A673 (cell line): ENCODE data around the gene RAB14. TPM values are rescaled to one million over a fixed set of nuclear protein-coding genes. Genes with fewer than 3 reads are reported as not detected.

Source experiments
- BruUV-seq: library from RNA; stranded (reverse); fragments of 400-500 nt; replicated peaks from 2 replicates; lab custom pipeline; 2021; lab: Mats Ljungman, UMichigan
- CTCF ChIA-PET: fragments of 300-600 bp; sonication (Branson Sonifier 250); formaldehyde crosslinking; loops from one replicate; lab custom pipeline; 2022; ENCODE audit warnings: antibody characterized with exemption; lab: Charles Lee
- POLR2A ChIA-PET: fragments of 300-600 bp; sonication (Branson Sonifier 250); formaldehyde crosslinking; loops from one replicate; lab custom pipeline; 2022; ENCODE audit warnings: antibody characterized with exemption; ENCODE audit not compliant: low non-redundant PET; lab: Charles Lee
- DNase-seq: peaks from one replicate; pipeline ENCODE4 v3.0.0-alpha.2; 2015; ENCODE audit warnings: low spot score
- H3K27ac ChIP-seq: fragments of 200-600 bp; sonication (generic); 2 replicates; pipeline ENCODE4 v1.5.1; 2016; ENCODE audit warnings: mixed run types, low read depth, mild to moderate bottlenecking, mixed read lengths, antibody characterized with exemption, low read length; ENCODE audit not compliant: poor library complexity, severe bottlenecking
- H3K27me3 ChIP-seq: fragments of 200-600 bp; sonication (generic); replicated peaks from 2 replicates; pipeline ENCODE4 v1.6.1; 2017; ENCODE audit warnings: mixed run types, low read depth, mild to moderate bottlenecking, mixed read lengths, antibody characterized with exemption, low read length; ENCODE audit not compliant: insufficient read depth, poor library complexity
- H3K36me3 ChIP-seq: fragments of 200-600 bp; sonication (generic); 2 replicates; pipeline ENCODE4 v1.6.1; 2016; ENCODE audit warnings: mixed run types, mild to moderate bottlenecking, mixed read lengths, antibody characterized with exemption, low read length; ENCODE audit not compliant: insufficient read depth, poor library complexity, severe bottlenecking
- H3K4me1 ChIP-seq: fragments of 200-600 bp; sonication (generic); 2 replicates; pipeline ENCODE4 v1.6.1; 2017; ENCODE audit warnings: mixed run types, mild to moderate bottlenecking, mixed read lengths, antibody characterized with exemption, low read length; ENCODE audit not compliant: insufficient read depth, poor library complexity, severe bottlenecking
- H3K4me3 ChIP-seq: fragments of 200-600 bp; sonication (generic); 2 replicates; pipeline ENCODE4 v1.5.1; 2016; ENCODE audit warnings: low read depth, mixed run types, mild to moderate bottlenecking, mixed read lengths, low read length; ENCODE audit not compliant: poor library complexity, severe bottlenecking
- H3K9me3 ChIP-seq: fragments of 200-600 bp; sonication (generic); 2 replicates; pipeline ENCODE4 v1.6.1; 2016; ENCODE audit warnings: mixed run types, low read depth, mild to moderate bottlenecking, mixed read lengths, antibody characterized with exemption, low read length; ENCODE audit not compliant: poor library complexity, severe bottlenecking
- CTCF ChIP-seq: fragments of 300-800, 200-600 bp; sonication (generic); conservative IDR thresholded peaks from 2 replicates; pipeline ENCODE4 v1.5.1; 2017; ENCODE audit warnings: low read depth, mild to moderate bottlenecking, antibody characterized with exemption, low read length, moderate library complexity, mixed read lengths
- EZH2 ChIP-seq: fragments of 200-600 bp; sonication (generic); IDR thresholded peaks from 2 replicates; pipeline ENCODE4 v1.6.1; 2017; ENCODE audit warnings: borderline replicate concordance, low read depth, mild to moderate bottlenecking, mixed read lengths, antibody characterized with exemption, low read length; ENCODE audit not compliant: poor library complexity, severe bottlenecking
- intact Hi-C: fragments of 100-400 bp; cut with micrococcal nuclease; formaldehyde crosslinking; loops from one replicate; pipeline ENCODE4 v1.10.0; 2022; ENCODE audit not compliant: unreplicated experiment
- total RNA-seq: library from RNA; stranded (reverse); gene quantifications from 2 replicates; pipeline ENCODE4 v1.2.3, GENCODE V29; 2021

The RAB14 gene
- total RNA-seq, 1 experiment from 2014 or later, result 71.9 TPM

GRCh38 chr9:121240472-121241135, 38.9 kb upstream of the RAB14 start:
- no peak for DNase-seq
- intact Hi-C loops, result no loop called here
- Histone ChIP-seq H3K4me3 (no peak overlapping the region), H3K4me1 (peaks cover 4% of the 10 kb centered on the region), H3K27ac (no peak overlapping the region), H3K9me3 (peaks cover 8% of the 10 kb centered on the region), H3K27me3 (no peaks in the 10 kb centered on the region), H3K36me3 (no peaks in the 10 kb centered on the region)
- no TSS peak for BruUV-seq
- ChIA-PET CTCF (interaction anchor here (0.6 kb wide), 1 partner anchor 10 kb away, joined by 10 read pairs; no protein-coding TSS in a partner anchor), POLR2A (no interaction called here)
- TF ChIP-seq CTCF, result no peak
- TF ChIP-seq EZH2, result no peak

- Histone ChIP-seq H3K36me3 (no peaks in the 10 kb centered on the region), H3K4me1 (peaks cover 4% of the 10 kb centered on the region), H3K27me3 (no peaks in the 10 kb centered on the region), H3K9me3 (peaks cover 8% of the 10 kb centered on the region), H3K27ac (no peak overlapping the region), H3K4me3 (no peak overlapping the region)
- intact Hi-C loops, result no loop called here
- BruUV-seq, result no TSS peak
- ChIA-PET POLR2A (no interaction called here), CTCF (no interaction called here)
- DNase-seq, result no peak
- TF ChIP-seq EZH2, result no peak
- TF ChIP-seq CTCF, result no peak
Measured at GRCh38 chr9:121239851-121240250, 38.2 kb upstream of the RAB14 start.

- H3K9me3 ChIP-seq, result peaks cover 4% of the 10 kb centered on the region
- H3K4me3 ChIP-seq, result no peak overlapping the region
- POLR2A ChIA-PET, result no interaction called here
- H3K27me3 ChIP-seq, result no peaks in the 10 kb centered on the region
- CTCF ChIA-PET, result no interaction called here
- no peak overlapping the region for H3K27ac ChIP-seq
- no peak for DNase-seq
- intact Hi-C loops, result no loop called here
- BruUV-seq, result no TSS peak
- no peak for TF ChIP-seq EZH2
- TF ChIP-seq CTCF, result no peak
- no peaks in the 10 kb centered on the region for H3K36me3 ChIP-seq
- H3K4me1 ChIP-seq, result peaks cover 11% of the 10 kb centered on the region
Measured at GRCh38 chr9:121239071-121239470, 37.4 kb upstream of the RAB14 start.
